Fibroblast of mammary gland (primary cell): ENCODE results near the gene SESN1.

Experiments
- DNase-seq: peaks from one replicate; pipeline ENCODE4 v3.0.0-alpha.2; 2010; ENCODE audit warnings: low read depth
- H3K4me3 ChIP-seq: 2 replicates; pipeline ENCODE4 v1.5.1; 2011; ENCODE audit warnings: low read depth, mild to moderate bottlenecking, low read length, moderate library complexity; ENCODE audit not compliant: control insufficient read depth
- TF ChIP-seq, protein P1 (sequence below): conservative IDR thresholded peaks from 2 replicates; pipeline ENCODE4 v1.5.1; 2011; ENCODE audit warnings: low read depth, low read length, inconsistent platforms; ENCODE audit not compliant: control insufficient read depth, insufficient read depth

Gene SESN1

DNA sequence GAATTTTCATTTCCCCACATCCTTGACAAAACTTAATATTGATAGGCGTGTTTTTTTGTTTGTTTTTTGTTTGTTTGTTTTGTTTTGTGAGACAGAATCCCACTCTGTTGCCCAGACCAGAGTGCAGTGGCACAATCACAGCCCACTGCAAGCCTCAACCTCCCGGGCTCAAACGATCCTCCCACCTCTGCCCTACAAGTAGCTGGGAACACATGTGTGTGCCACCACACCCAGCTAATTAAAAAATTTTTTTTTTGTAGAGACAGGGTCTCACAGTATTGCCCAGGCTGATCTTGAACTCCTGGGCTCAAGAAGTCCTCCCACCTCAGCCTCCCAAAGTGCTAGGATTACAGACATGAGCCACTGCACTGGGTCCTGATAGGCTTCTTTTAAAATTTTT lies 9.9 kb upstream of the SESN1 start:
- TF ChIP-seq, protein P1, sequence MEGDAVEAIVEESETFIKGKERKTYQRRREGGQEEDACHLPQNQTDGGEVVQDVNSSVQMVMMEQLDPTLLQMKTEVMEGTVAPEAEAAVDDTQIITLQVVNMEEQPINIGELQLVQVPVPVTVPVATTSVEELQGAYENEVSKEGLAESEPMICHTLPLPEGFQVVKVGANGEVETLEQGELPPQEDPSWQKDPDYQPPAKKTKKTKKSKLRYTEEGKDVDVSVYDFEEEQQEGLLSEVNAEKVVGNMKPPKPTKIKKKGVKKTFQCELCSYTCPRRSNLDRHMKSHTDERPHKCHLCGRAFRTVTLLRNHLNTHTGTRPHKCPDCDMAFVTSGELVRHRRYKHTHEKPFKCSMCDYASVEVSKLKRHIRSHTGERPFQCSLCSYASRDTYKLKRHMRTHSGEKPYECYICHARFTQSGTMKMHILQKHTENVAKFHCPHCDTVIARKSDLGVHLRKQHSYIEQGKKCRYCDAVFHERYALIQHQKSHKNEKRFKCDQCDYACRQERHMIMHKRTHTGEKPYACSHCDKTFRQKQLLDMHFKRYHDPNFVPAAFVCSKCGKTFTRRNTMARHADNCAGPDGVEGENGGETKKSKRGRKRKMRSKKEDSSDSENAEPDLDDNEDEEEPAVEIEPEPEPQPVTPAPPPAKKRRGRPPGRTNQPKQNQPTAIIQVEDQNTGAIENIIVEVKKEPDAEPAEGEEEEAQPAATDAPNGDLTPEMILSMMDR = no peak
- no peak overlapping the region for H3K4me3 ChIP-seq
- DNase-seq = no peak

DNA sequence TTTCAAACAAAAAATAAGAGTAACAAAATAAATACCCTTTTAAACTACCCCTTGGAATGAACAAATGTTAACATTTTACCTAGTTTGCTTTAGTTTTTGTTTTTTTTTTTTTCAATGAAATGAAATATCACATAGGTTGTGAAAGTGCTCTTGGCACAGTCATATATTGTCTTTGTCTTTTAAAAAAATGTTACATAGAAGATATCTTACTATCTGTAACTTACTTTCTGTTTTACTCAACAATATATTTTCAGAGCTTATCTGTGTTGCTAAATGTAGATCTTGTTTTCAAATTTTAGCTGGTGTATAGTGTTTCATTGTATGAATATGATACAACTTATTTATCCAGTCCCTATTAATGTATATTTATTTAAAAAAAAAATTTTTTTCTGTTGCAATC lies 9.3 kb upstream of the SESN1 start:
- no peak overlapping the region for H3K4me3 ChIP-seq
- TF ChIP-seq, protein P1 = no peak
- DNase-seq = no peak

DNA sequence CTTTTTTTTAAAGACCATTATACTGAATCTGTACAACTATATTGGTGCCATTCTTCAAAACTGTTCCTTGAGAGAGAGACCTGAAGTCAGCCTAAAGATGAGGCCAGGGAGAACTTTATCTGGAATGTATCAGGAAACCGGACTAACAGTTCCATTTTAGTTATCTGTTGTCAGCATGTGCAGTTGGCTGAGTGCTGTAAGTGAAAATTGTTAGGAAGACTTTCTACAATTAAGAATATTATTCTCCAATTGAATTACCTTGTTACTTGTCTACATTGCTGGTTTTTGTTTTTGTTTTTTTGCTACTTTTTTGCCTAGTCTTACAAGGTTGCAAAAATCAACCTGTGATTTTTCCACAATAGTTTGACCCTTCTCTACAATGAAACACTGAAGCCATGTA lies 8.1 kb upstream of the SESN1 start:
- H3K4me3 ChIP-seq = no peak overlapping the region
- no peak for DNase-seq
- TF ChIP-seq, protein P1 = no peak

DNA sequence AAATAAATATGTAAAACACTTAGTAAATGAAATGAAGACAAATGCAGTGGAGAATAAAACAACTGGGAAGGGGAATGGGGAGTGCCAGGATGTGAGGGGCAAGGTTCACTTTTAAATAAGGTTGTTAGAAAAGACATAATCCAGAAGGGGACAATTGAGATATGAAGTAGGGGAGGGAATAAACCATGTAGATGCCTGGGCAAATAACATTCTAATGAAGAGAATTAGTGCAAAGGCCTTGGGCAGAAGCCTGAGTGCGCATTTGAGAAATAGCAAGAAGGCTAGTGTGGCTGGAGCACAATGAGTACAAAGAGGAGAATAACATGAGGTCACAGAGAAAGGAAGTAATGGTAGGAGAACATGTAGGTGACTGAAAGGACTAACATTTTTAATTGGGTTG lies 3.0 kb upstream of the SESN1 start:
- DNase-seq = no peak
- TF ChIP-seq, protein P1 = no peak
- H3K4me3 ChIP-seq = no peak overlapping the region

DNA sequence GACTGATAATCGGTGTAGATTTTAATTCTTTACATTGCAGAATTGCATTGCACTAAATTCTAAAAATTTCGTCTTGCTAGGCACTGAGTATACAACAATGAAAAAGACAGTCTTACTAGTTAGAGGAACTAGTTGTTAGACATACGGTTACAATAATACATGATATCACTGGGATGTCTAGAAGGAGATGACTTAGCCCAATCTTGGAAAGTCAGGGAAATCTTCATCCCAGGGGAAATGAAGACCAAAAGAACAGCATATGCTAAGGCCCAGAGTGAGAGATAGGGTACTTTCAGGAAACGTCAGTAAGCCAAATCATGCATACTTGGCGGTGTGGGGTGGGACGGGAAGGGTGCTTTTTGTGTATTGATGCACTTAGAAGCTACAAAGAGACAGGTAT lies 1.6 kb upstream of the SESN1 start:
- TF ChIP-seq, protein P1 = no peak
- DNase-seq = peak; percentile 56
- H3K4me3 ChIP-seq = peak overlapping the region; percentile 86

DNA sequence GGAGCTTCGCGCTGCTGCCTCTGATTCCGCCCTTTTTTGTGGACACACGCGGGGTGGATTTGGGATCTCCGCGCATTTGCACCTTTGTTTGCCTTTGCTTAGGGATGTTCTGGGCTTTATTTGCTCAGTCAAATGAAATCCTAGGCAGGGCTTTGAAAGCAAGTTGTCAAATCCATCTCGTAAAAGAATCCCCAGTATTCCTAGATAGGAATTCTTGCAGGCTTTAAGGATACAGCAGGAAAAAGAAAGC lies 1.1 kb upstream of the SESN1 start:
- TF ChIP-seq, protein P1 = no peak
- peak overlapping the region; percentile 86 for H3K4me3 ChIP-seq
- no peak for DNase-seq

DNA sequence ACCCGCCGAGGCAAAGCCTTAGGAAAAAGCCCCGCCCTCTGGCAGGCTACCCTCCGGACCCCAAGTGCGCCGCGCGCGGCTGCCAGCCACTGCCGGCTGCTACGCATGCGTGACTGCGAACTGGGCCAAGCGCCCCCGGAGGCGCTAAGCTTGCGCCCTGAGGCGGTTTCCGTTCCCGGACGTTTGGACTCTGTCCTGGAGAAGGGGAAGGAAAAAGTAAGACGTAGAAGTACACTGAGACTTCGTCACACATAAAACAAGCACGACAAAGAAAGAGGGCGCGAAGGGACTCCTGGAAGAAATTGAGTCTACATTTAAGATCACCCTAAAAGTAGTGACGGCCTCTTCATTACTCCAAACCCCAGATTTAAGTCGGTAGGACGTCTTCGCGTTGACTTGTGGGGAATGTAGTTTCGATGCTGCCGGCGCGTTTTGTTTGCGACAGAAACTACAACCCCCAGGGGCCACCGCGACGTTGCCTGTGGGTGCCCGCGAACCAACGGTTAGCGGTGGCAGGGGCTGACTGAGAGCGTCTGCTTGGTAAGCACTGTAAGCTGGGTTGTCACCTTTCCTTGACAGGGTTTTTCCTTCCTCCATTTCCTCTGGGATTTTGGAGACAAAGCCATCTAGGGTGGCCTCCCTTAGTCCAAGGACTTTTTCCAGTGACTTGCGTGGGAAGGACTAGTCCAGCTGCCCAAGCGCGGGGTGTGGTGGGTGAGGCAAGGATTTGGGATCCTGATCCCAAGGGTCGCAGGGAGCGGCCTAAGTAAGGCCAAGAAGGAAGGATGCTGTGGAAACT lies 589 bp upstream of the SESN1 start, which contains the start of gene CEP57L1:
CEP57L1 (plus strand) TSS at position 472 of the 799 bp plus-strand sequence. CDS start 49,715 bp downstream, outside the sequence.
- DNase-seq = peak; percentile 95
- H3K4me3 ChIP-seq = peak within 1 kb of the TSS; percentile 86
- TF ChIP-seq, protein P1 = no peak
